SK-N-SH (cell line): ENCODE results near the gene CD276. TPM values are rescaled to one million over a fixed set of nuclear protein-coding genes. Genes with fewer than 3 reads are reported as not detected.

ENCODE experiments used
- CTCF ChIA-PET: fragments of 300-600, 350-600 bp; formaldehyde crosslinking; extraction: SDS; loops from one replicate; lab custom pipeline; 2021; lab: Yijun Ruan, JAX
- POLR2A ChIA-PET: fragments of 350-600 bp; sonication (Branson Sonifier 250); formaldehyde crosslinking; extraction: SDS; loops from one replicate; lab custom pipeline; 2020; ENCODE audit warnings: antibody characterized with exemption, inconsistent platforms; lab: Yijun Ruan, JAX
- DNase-seq: peaks from one replicate; pipeline ENCODE4 v3.0.0; 2012
- H2AFZ ChIP-seq: fragments of 200-600 bp; sonication (generic); 2 replicates; pipeline ENCODE4 v1.8.1; 2016; ENCODE audit warnings: antibody characterized with exemption, mild to moderate bottlenecking, low read depth
- H3F3A ChIP-seq: fragments of 200-600 bp; sonication (generic); replicated peaks from 2 replicates; pipeline ENCODE3; 2016; ENCODE audit warnings: antibody characterized with exemption, mild to moderate bottlenecking; ENCODE audit not compliant: insufficient read depth
- H3K27ac ChIP-seq, 2 experiments: fragments of 200-500 bp in 1 of 2; fragments of 200-600 bp in 1 of 2; sonication (Bioruptor generic) in 1 of 2; sonication (generic), shearing (Covaris generic) in 1 of 2; 2 replicates each; pipeline versions ENCODE4 v1.5.1 to v1.6.1; 2014 to 2016; ENCODE audit warnings: low read depth in 2 of 2, inconsistent platforms in 1 of 2, low read length in 1 of 2, mild to moderate bottlenecking in 1 of 2, mixed read lengths in 1 of 2
- H3K27me3 ChIP-seq: fragments of 200-600 bp; sonication (generic), shearing (Covaris generic); 2 replicates; pipeline ENCODE4 v1.6.1; 2016; ENCODE audit warnings: mixed run types; ENCODE audit not compliant: insufficient read depth
- H3K36me3 ChIP-seq, 2 experiments: fragments of 200-500 bp in 1 of 2; fragments of 200-600 bp in 1 of 2; sonication (Bioruptor generic) in 1 of 2; sonication (generic) in 1 of 2; replicated peaks in 1 of 2; 2 replicates each; pipeline versions ENCODE3 to v1.5.1; 2014 to 2016; ENCODE audit warnings: low read length in 1 of 2, mild to moderate bottlenecking in 1 of 2; ENCODE audit not compliant: insufficient read depth in 2 of 2, control insufficient read depth in 1 of 2
- H3K4me1 ChIP-seq, 2 experiments: fragments of 200-500 bp in 1 of 2; fragments of 200-600 bp in 1 of 2; sonication (Bioruptor generic) in 1 of 2; sonication (generic), shearing (Covaris generic) in 1 of 2; 2 replicates each; pipeline versions ENCODE4 v1.5.1 to v1.6.1; 2014 to 2016; ENCODE audit warnings: low read depth in 1 of 2, low read length in 1 of 2, mixed run types in 1 of 2; ENCODE audit not compliant: insufficient read depth in 2 of 2, control insufficient read depth in 1 of 2
- H3K4me2 ChIP-seq: fragments of 200-600 bp; sonication (generic), shearing (Covaris generic); 2 replicates; pipeline ENCODE4 v1.6.1; 2017; ENCODE audit warnings: mixed run types
- H3K4me3 ChIP-seq, 2 experiments: fragments of 200-500 bp in 1 of 2; fragments of 200-600 bp in 1 of 2; sonication (Bioruptor generic) in 1 of 2; sonication (generic), shearing (Covaris generic) in 1 of 2; 2 replicates each; pipeline versions ENCODE4 v1.5.1 to v1.8.1; 2014 to 2016; ENCODE audit warnings: low read depth in 2 of 2, inconsistent platforms in 1 of 2, low read length in 1 of 2, mild to moderate bottlenecking in 1 of 2, mixed read lengths in 1 of 2, moderate library complexity in 1 of 2
- H3K79me2 ChIP-seq: fragments of 200-600 bp; sonication (generic); 2 replicates; pipeline ENCODE4 v1.8.1; 2017; ENCODE audit warnings: mild to moderate bottlenecking; ENCODE audit not compliant: insufficient read depth
- H3K9ac ChIP-seq: fragments of 200-600 bp; sonication (generic); 2 replicates; pipeline ENCODE4 v1.6.1; 2017; ENCODE audit warnings: mixed run types
- H3K9me2 ChIP-seq: fragments of 200-600 bp; sonication (generic); 2 replicates; pipeline ENCODE4 v1.6.1; 2017; ENCODE audit warnings: mixed run types
- H3K9me3 ChIP-seq: fragments of 200-600 bp; sonication (generic); 2 replicates; pipeline ENCODE4 v1.6.1; 2017; ENCODE audit warnings: mixed run types, mild to moderate bottlenecking, moderate library complexity
- H4K20me1 ChIP-seq: fragments of 200-600 bp; sonication (generic); 2 replicates; pipeline ENCODE4 v1.6.1; 2017; ENCODE audit warnings: mild to moderate bottlenecking, mixed run types; ENCODE audit not compliant: insufficient read depth
- ELF1 ChIP-seq: IDR thresholded peaks from 2 replicates; pipeline ENCODE4 v1.4.0; 2012
- EP300 ChIP-seq, 2 experiments: IDR thresholded peaks; 2 replicates each; pipeline versions ENCODE4 v1.4.0 to v1.6.1; 2012; ENCODE audit warnings: borderline replicate concordance in 1 of 2, low read depth in 1 of 2, low read length in 1 of 2
- EZH2phosphoT487 ChIP-seq: fragments of 200-600 bp; sonication (generic); IDR thresholded peaks from 2 replicates; pipeline ENCODE4 v1.6.1; 2017; ENCODE audit warnings: low read depth, mixed run types, mild to moderate bottlenecking, antibody characterized with exemption, moderate library complexity, borderline replicate concordance
- FOSL2 ChIP-seq: IDR thresholded peaks from 2 replicates; pipeline ENCODE4 v1.4.0; 2012; ENCODE audit warnings: low read depth, mild to moderate bottlenecking, moderate library complexity, borderline replicate concordance
- FOXJ3 ChIP-seq: sonication (generic); formaldehyde crosslinking; IDR thresholded peaks from 2 replicates; pipeline ENCODE4 v1.5.1; 2020; ENCODE audit warnings: mild to moderate bottlenecking, missing genetic modification reagents
- GABPA ChIP-seq: IDR thresholded peaks from 2 replicates; pipeline ENCODE4 v1.4.0; 2012; ENCODE audit warnings: low read depth, mild to moderate bottlenecking
- GATA2 ChIP-seq: sonication (generic); formaldehyde crosslinking; IDR thresholded peaks from 2 replicates; pipeline ENCODE4 v1.5.0; 2020; ENCODE audit warnings: mild to moderate bottlenecking, missing genetic modification reagents
- JUND ChIP-seq: IDR thresholded peaks from 2 replicates; pipeline ENCODE4 v1.4.0; 2012
- MXI1 ChIP-seq: IDR thresholded peaks from 2 replicates; pipeline ENCODE4 v1.6.1; 2012; ENCODE audit warnings: mild to moderate bottlenecking, low read depth, low read length, improper control_type of control experiment
- NFIC ChIP-seq: IDR thresholded peaks from 2 replicates; pipeline ENCODE4 v1.4.0; 2012; ENCODE audit warnings: borderline replicate concordance
- RCOR1 ChIP-seq: fragments of 150-350 bp; IDR thresholded peaks from 2 replicates; pipeline ENCODE4 v1.6.1; 2017; ENCODE audit warnings: antibody characterized with exemption, low read length
- RFX5 ChIP-seq: IDR thresholded peaks from 2 replicates; pipeline ENCODE4 v1.6.1; 2012; ENCODE audit warnings: mild to moderate bottlenecking, improper control_type of control experiment, low read length
- TCF12 ChIP-seq: IDR thresholded peaks from 2 replicates; pipeline ENCODE4 v1.4.0; 2012
- WGBS: methylation state at CpG from one replicate; pipeline ENCODE4 v1.1.6; 2017; ENCODE audit warnings: low lambda C conversion rate; 5-methylcytosine and 5-hydroxymethylcytosine counted together
- polyA plus RNA-seq, 3 experiments: library from polyadenylated mRNA; depleted of rRNA; stranded (reverse); fragments of >200 nt; gene quantifications; 2 replicates each; pipeline ENCODE4 v1.2.3, GENCODE V29; 2012
- TF ChIP-seq, protein P1 (sequence below): fragments of 150-350 bp; IDR thresholded peaks from 2 replicates; pipeline ENCODE4 v1.6.1; 2017; ENCODE audit warnings: antibody characterized with exemption, low read length, low read depth, borderline replicate concordance
- TF ChIP-seq, protein P2 (sequence below): IDR thresholded peaks from 2 replicates; pipeline ENCODE4 v1.4.0; 2012; ENCODE audit warnings: low read depth, borderline replicate concordance
- TF ChIP-seq, protein P3 (sequence below): IDR thresholded peaks from 2 replicates; pipeline ENCODE4 v1.6.1; 2012; ENCODE audit warnings: mild to moderate bottlenecking, low read depth, low read length, moderate library complexity
- TF ChIP-seq, protein P4 (sequence below): IDR thresholded peaks from 2 replicates; pipeline ENCODE4 v1.4.0; 2012; ENCODE audit warnings: low read depth

The CD276 gene
- polyA plus RNA-seq, 1 of the 3 experiments (the other 2 are of a cell fraction) = 86.2 TPM

DNA sequence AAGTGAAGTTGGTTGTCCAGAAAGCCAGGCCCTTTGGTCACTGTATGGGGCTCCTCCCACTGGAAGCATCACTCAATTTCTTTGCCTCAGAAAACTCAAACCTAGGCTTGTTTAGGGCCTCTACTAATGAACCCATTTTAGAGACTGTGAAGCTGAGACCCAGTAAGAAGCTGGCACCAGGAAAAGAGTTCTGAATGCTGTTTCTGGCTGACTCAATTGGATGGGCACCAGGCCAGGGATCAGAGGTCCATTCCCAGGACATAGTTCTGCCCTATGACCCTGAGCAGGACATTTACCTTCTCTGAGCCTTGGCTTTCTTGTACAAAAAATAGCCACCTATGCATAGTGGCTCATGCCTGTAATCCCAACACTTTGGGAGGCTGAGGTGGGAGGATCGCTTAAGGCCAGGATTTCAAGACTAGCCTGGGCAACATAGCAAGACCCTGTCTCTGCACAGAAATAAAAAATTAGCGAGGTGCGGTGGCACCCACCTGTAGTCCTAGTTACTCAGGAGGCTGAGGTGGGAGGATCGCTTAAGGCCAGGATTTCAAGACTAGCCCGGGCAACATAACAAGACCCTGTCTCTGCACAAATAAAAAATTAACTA lies 30.6 kb downstream of the CD276 start:
- Histone ChIP-seq H3K9ac (no peak overlapping the region), H3K9me3 (no peaks in the 10 kb centered on the region), H3K4me3 (no peak overlapping the region), H3K79me2 (no peaks in the 10 kb centered on the region), H2AFZ (no peak overlapping the region), H3F3A (peaks cover 16% of the 10 kb centered on the region), H4K20me1 (no peaks in the 10 kb centered on the region), H3K9me2 (no peaks in the 10 kb centered on the region), H3K36me3 (peaks cover 14 to 42% of the 10 kb centered on the region in 2 experiments), H3K4me2 (no peak overlapping the region), H3K27me3 (no peaks in the 10 kb centered on the region), H3K4me1 (peaks cover 0 to 4% of the 10 kb centered on the region in 2 experiments; a peak in 1 of 4 replicates), H3K27ac (no peak overlapping the region)
- no peak for DNase-seq
- ChIA-PET CTCF (interaction anchor here (1.2 to 3.5 kb wide), 4 partner anchors 10 to 124 kb away, joined by 3 to 26 read pairs (median 6); no protein-coding TSS in a partner anchor), POLR2A (no interaction called here)
- TF ChIP-seq, protein P1, sequence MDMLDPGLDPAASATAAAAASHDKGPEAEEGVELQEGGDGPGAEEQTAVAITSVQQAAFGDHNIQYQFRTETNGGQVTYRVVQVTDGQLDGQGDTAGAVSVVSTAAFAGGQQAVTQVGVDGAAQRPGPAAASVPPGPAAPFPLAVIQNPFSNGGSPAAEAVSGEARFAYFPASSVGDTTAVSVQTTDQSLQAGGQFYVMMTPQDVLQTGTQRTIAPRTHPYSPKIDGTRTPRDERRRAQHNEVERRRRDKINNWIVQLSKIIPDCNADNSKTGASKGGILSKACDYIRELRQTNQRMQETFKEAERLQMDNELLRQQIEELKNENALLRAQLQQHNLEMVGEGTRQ = no peak
- TF ChIP-seq NFIC (no peak), JUND (no peak), ELF1 (no peak), RCOR1 (no peak), GABPA (no peak), GATA2 (CRISPR knock-in tag) (no peak), MXI1 (no peak), FOSL2 (no peak), RFX5 (no peak), EZH2phosphoT487 (no peak), EP300 (IDR thresholded peaks at IDR 0.05; ENCODE audit: borderline replicate concordance in 1 of 2, low read depth in 1 of 2, low read length in 1 of 2) (no peak), FOXJ3 (CRISPR knock-in tag) (no peak), TCF12 (no peak)
- TF ChIP-seq, protein P2, sequence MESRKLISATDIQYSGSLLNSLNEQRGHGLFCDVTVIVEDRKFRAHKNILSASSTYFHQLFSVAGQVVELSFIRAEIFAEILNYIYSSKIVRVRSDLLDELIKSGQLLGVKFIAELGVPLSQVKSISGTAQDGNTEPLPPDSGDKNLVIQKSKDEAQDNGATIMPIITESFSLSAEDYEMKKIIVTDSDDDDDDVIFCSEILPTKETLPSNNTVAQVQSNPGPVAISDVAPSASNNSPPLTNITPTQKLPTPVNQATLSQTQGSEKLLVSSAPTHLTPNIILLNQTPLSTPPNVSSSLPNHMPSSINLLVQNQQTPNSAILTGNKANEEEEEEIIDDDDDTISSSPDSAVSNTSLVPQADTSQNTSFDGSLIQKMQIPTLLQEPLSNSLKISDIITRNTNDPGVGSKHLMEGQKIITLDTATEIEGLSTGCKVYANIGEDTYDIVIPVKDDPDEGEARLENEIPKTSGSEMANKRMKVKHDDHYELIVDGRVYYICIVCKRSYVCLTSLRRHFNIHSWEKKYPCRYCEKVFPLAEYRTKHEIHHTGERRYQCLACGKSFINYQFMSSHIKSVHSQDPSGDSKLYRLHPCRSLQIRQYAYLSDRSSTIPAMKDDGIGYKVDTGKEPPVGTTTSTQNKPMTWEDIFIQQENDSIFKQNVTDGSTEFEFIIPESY = no peak
- TF ChIP-seq, protein P3, sequence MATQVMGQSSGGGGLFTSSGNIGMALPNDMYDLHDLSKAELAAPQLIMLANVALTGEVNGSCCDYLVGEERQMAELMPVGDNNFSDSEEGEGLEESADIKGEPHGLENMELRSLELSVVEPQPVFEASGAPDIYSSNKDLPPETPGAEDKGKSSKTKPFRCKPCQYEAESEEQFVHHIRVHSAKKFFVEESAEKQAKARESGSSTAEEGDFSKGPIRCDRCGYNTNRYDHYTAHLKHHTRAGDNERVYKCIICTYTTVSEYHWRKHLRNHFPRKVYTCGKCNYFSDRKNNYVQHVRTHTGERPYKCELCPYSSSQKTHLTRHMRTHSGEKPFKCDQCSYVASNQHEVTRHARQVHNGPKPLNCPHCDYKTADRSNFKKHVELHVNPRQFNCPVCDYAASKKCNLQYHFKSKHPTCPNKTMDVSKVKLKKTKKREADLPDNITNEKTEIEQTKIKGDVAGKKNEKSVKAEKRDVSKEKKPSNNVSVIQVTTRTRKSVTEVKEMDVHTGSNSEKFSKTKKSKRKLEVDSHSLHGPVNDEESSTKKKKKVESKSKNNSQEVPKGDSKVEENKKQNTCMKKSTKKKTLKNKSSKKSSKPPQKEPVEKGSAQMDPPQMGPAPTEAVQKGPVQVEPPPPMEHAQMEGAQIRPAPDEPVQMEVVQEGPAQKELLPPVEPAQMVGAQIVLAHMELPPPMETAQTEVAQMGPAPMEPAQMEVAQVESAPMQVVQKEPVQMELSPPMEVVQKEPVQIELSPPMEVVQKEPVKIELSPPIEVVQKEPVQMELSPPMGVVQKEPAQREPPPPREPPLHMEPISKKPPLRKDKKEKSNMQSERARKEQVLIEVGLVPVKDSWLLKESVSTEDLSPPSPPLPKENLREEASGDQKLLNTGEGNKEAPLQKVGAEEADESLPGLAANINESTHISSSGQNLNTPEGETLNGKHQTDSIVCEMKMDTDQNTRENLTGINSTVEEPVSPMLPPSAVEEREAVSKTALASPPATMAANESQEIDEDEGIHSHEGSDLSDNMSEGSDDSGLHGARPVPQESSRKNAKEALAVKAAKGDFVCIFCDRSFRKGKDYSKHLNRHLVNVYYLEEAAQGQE = no peak
- TF ChIP-seq, protein P4, sequence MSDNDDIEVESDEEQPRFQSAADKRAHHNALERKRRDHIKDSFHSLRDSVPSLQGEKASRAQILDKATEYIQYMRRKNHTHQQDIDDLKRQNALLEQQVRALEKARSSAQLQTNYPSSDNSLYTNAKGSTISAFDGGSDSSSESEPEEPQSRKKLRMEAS = no peak
- 96% methylated on average over 5 of the region's 5 CpGs for WGBS
